ENCODE data around the gene KIF26B.

DNA sequence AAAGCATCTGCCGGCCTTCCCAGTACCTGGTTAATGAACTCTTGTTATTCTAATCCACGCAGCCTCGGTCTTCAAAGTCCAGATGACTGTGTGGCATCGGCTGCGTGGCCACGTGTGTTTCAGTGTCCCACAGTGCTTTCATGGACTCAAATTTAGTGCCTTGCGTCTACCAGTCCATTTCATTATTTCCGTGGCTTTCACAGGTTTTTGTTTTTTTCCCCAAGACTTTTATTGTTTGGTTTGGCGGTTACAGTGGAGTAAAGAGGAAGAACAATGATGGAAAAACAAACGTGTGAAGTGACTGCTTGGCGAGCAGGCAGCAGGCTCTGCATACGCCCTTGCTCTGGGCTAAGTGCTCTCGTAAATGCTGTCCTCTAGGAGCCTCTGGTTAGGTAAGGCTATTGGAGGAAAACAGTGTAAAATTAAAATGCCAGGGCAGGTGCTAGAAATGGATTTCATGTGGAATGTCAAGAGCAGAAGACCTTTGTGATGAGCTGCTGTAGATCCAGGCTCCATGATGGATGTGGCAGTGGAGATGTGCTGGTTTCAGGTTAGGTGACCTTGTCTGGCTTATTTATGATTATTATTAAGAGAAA lies 536.3 kb downstream of the KIF26B start:
- TF ChIP-seq POLR2AphosphoS5 (IDR thresholded peaks at IDR 0.05) (no peak), CTCF (IDR thresholded peaks at IDR 0.05; ENCODE audit: poor library complexity, severe bottlenecking) (no peak)

Measured in neural cell (in vitro differentiated cells).